SIG-M5 treated with dmso at 0.1 percent for 504 hours (cell line): Measurements from ENCODE around the gene RLN3.

ENCODE experiments used
- DNase-seq: peaks from one replicate; lab custom pipeline; 2025; ENCODE audit not compliant: unreplicated experiment; lab: John Stamatoyannopoulos, UW

Gene RLN3

GRCh38 chr19:13995017-13995728 is 32.8 kb upstream of the RLN3 start:
- no peak for DNase-seq

DNA sequence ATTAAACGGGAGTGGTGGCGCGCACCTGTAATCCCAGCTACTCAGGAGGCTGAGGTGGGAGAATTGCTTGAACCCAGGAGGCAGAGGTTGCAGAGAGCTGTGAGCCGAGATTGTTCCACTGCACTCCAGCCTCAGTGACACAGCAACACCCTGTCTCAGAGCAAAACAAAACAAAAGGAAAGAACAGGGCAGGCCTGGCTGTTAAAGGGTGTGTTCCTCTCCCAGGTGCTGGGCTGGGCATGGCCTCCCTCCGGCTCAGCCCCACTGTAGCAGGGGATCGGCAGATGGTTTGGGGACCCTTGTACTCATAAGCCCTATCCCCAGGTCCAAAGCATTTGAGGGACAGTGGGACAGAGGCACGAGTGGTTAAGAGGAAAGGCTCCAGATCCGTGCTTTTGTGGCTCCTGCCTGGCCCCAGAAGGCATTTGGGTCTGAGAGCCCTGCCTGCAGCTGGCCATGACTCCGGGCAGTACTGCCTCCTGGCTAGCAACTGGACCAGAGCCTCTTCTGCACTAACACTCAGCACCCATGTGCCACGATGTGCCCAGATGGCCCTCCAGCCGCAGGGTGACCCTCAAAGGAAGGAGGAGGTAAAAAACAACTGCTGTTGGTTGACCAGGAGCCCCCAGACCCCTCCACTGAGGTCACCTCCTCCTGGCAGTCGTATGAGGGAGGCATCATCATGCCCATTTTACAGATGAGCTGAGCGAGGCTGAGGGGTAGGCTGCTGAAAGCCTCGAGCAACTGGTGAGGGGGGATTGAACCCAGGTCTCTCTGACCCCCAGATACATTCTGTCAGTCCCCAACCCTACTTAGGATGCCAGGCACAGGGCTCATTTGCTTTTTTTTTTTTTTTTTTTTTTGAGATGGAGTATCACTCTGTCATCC is 31.8 kb upstream of the RLN3 start:
- DNase-seq = no peak

GRCh38 chr19:13996928-13997630 is 30.9 kb upstream of the RLN3 start:
- no peak for DNase-seq

GRCh38 chr19:13997631-13997962 is 30.4 kb upstream of the RLN3 start:
- DNase-seq = no peak

- DNase-seq = no peak
These were observed 29.5 kb upstream of the RLN3 start for GRCh38 chr19:13998426-13998825.

- no peak for DNase-seq
These were observed 28.9 kb upstream of the RLN3 start for GRCh38 chr19:13999085-13999484.

DNA sequence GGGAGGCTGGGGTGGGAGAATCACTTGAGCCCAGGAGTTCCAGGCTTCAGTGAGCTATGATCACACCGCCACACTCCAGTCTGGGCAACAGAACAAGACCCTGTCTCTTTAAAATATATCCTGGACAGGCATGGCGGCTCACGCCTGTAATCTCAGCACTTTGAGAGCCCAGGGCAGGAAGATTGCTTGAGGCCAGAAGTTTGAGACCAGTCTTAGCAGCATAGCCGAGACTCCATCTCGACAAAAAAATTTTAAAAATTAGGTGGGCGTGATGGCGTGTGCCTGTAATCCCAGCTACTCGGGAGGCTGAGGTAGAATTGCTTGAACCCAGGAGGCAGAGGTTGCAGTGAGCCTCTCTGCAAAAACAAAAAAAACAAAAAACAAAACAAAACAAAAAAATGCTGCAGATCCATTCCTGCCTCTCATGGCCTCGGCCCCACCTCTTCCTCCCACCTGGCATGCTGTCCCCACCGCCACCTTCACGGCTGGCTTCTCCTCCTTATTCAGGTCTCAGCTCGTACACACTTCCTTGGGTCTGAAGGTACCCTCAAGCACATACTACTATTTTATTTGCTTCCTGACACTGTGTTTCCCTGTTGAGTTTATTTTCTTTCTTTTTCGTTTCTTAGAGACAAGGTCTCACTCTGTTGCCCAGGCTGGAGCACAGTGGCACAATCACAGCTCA is 27.1 kb upstream of the RLN3 start:
- DNase-seq = no peak

DNA sequence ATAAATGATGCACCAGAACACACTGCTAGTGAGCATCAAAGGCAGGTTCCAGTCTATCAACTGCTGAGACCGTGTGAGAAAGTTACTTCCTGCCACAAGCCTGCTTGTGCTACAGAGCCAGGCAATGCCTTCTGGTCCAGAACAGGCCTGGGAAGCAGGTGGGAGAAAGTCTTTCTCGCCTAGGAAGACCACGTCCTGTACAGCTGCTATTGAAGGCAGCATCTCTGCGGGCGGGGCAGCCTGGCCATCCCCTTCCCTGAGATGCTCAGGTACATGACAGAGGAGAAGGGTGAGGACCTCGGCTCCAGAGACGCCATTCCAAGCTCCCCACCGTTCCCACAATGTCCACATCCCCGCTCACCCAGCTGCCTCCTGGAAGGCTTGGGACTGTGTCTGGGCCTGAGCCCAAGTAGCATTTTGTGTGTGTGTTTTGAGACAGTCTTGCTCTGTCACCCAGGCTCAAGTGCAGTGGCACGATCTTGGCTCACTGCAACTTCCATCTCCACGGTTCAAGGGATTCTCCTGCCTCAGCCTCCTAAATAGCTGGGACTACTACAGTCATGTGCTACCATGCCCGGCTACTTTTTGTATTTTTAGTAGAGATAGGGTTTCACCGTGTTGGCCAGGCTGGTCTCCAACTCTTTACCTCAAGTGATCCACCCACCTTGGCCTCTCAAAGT is 25.2 kb upstream of the RLN3 start:
- DNase-seq = no peak

GRCh38 chr19:14003251-14004055 is 24.5 kb upstream of the RLN3 start:
- no peak for DNase-seq

- peak; percentile 73 for DNase-seq
These were observed 23.2 kb upstream of the RLN3 start for GRCh38 chr19:14004619-14005348.

- DNase-seq = peak; percentile 74
These were observed 22.4 kb upstream of the RLN3 start for GRCh38 chr19:14005349-14006084.

DNA sequence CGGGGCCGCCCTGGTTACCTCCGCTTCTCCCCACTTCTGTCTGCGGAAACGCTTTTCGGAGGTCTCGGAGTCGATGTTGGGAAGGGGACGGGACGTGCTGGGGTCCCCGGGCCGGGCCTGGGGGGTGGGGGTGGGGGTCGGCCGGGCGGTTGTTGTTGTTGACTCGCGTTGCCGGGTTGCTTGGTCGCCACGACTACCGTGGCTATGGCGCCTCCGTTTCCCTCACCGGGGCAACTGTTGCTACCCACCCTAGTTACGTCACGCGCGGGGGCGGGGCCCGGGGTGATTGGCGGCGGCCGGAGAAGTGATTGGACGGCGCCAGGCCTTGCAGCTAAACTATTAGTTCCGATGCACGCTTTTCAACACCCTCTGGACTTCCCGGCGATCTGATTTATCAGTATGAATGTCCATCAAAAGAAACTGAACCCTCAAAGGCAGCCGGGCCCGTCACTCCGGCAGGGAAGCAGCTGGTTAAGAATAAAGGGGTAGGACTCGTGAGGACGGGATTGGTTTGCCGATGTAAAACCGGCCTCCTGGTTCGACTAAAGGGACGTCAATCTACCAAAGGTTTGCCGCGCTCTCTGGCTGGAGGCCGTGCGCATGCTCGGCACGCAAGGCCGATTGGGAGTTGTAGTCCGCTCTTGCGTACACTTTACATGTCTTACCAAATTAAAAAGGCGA is 21.7 kb upstream of the RLN3 start, which contains the start of gene RFX1:
TSS of gene RFX1 (minus strand) at position 236 of the 681 bp plus-strand sequence. CDS start 12,477 bp downstream, outside the sequence.
- DNase-seq = peak; percentile 100

DNA sequence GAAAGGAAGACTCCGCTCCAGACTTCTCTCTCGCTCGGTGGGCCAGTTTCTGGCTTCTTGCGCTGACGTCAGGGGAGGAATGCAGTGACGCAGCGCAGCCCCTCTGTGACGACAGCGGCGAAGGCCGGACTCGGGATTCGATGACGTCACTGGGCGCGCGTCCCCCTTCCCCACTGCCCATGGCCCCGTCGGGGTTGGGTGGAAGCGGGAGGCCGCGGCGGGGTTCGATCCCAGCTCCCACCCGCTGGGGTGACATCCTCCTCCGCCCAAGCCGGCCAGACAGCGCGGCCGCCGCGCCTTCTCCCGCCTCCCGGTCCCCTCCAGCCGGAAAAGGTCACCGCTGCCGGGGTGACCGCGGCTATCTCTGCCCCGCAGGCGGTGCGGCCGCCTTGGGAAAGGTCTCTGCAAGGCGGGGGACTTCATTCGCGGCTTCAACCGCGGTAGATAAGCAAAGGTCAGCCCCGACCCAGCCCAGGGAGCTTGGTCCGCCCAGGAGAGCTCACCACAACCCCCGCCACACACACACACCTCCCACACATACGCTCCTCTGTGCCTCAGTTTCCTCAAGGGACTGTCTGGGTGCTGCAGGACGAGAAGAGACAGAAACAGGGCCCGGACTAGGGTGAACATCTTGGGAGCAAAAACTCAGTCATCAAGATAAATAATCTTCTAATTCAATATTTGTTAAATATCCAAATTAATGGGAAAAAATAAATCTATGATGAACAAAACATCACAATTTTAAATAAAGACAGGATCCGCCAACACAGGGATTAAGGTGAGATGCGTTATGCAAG is 21.0 kb upstream of the RLN3 start:
- DNase-seq = no peak

GRCh38 chr19:14012378-14012915 is 15.5 kb upstream of the RLN3 start:
- no peak for DNase-seq

DNA sequence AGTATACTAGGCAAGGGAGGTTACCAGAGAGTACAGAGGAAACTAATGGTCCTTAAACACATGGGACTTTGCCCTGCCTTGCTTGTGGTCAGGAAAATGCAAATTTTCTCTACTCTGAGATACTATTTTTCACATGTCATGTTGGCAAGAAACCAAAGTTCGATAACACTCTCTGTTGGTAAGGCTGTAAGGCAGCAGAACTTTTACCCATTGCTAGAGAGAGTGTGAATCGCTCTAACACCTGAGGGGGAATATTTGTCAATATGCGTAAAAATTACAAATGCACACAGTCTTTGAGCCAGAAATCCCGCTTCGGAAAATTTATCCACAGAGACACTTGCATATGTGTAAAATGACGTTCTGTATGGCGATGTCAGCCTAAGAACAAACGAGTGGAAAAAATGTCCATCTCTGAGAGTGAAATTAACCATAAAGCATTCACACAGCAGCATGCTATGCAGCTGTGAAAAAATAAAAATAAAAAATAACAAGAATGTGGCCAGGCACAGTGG is 12.4 kb upstream of the RLN3 start:
- no peak for DNase-seq

DNA sequence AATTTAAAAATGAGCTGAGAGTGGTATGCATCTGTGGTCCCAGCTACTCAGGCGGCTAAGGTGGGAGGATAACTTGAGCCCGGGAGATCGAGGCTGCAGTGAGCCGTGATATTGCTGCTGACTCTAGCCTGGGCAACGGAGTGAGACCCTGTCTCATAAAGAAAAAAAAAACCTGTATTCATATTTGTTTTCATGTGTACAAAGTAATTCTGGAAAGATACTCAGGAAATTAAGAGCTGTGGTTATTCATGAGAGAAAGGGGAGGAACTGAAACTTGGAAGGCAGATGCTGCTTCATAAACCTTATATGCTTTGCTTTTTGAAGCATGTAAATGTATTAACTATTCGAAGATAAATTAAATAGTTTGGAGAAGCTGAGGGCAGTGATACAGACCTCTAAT is 8.8 kb upstream of the RLN3 start:
- peak; percentile 21 for DNase-seq
